ENCODE data around the gene MAGEB1.

DNA sequence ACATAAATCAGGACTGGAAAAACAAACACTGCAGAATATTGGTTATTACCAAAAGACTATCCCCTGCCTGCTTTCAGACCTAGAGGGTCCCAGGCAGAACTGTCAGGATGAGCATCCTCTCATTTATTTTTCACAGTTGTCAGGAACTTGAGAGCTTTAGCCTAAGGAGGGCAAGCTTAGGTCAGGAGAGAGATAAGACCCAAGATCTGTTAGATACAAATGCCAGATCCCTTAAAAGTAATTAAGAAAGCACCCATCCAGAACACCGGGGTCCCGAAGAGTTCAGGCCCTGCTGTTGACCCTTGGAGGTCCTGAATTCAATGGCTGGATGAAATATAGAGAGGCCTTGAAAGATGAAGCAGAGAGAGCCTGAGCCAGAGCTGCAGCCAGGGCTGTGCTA, 22.4 kb upstream of the MAGEB1 start:
- TF ChIP-seq ZFP3 (CRISPR knock-in tag; IDR thresholded peaks at IDR 0.05) (no peak), ZNF8 (CRISPR knock-in tag; IDR thresholded peaks at IDR 0.05) (no peak), GLIS3 (CRISPR knock-in tag; IDR thresholded peaks at IDR 0.05) (no peak), PPARA (CRISPR knock-in tag; IDR thresholded peaks at IDR 0.05; ENCODE audit: borderline replicate concordance) (no peak), ZC3H10 (CRISPR knock-in tag; IDR thresholded peaks at IDR 0.05) (no peak), ARNTL (CRISPR knock-in tag; IDR thresholded peaks at IDR 0.05; ENCODE audit: borderline replicate concordance, low read depth) (no peak), BACH2 (CRISPR knock-in tag; IDR thresholded peaks at IDR 0.05; ENCODE audit: borderline replicate concordance) (no peak), ZFP30 (CRISPR knock-in tag; IDR thresholded peaks at IDR 0.05) (no peak), ZNF70 (CRISPR knock-in tag; IDR thresholded peaks at IDR 0.05) (no peak), TCF4 (CRISPR knock-in tag; IDR thresholded peaks at IDR 0.05; ENCODE audit: borderline replicate concordance) (no peak; the same call in 1 of the 2 replicates), ISL1 (CRISPR knock-in tag; IDR thresholded peaks at IDR 0.05) (no peak)
- TF ChIP-seq, protein P1, sequence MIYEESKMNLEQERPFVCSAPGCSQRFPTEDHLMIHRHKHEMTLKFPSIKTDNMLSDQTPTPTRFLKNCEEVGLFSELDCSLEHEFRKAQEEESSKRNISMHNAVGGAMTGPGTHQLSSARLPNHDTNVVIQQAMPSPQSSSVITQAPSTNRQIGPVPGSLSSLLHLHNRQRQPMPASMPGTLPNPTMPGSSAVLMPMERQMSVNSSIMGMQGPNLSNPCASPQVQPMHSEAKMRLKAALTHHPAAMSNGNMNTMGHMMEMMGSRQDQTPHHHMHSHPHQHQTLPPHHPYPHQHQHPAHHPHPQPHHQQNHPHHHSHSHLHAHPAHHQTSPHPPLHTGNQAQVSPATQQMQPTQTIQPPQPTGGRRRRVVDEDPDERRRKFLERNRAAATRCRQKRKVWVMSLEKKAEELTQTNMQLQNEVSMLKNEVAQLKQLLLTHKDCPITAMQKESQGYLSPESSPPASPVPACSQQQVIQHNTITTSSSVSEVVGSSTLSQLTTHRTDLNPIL (CRISPR knock-in tag; IDR thresholded peaks at IDR 0.05; ENCODE audit: low read depth): no peak
- TF ChIP-seq, protein P2, sequence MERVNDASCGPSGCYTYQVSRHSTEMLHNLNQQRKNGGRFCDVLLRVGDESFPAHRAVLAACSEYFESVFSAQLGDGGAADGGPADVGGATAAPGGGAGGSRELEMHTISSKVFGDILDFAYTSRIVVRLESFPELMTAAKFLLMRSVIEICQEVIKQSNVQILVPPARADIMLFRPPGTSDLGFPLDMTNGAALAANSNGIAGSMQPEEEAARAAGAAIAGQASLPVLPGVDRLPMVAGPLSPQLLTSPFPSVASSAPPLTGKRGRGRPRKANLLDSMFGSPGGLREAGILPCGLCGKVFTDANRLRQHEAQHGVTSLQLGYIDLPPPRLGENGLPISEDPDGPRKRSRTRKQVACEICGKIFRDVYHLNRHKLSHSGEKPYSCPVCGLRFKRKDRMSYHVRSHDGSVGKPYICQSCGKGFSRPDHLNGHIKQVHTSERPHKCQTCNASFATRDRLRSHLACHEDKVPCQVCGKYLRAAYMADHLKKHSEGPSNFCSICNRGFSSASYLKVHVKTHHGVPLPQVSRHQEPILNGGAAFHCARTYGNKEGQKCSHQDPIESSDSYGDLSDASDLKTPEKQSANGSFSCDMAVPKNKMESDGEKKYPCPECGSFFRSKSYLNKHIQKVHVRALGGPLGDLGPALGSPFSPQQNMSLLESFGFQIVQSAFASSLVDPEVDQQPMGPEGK (CRISPR knock-in tag; IDR thresholded peaks at IDR 0.05; ENCODE audit: borderline replicate concordance): no peak

Measured in SK-N-SH treated with all-trans-retinoic acid at 6 μM for 48 hours (cell line).